Endothelial cell (in vitro differentiated cells): ENCODE data around the gene CDK5RAP3. TPM values are rescaled to one million over a fixed set of nuclear protein-coding genes. Genes with fewer than 3 reads are reported as not detected.

Experiments used
- DNase-seq: peaks from one replicate; pipeline ENCODE4 v3.0.0; 2021; ENCODE audit warnings: low spot score
- H3K27ac Mint-ChIP-seq: one replicate; pipeline ENCODE4 v1.8.0; 2021; ENCODE audit warnings: mixed read lengths, inconsistent platforms; ENCODE audit not compliant: unreplicated experiment
- H3K27me3 Mint-ChIP-seq: one replicate; pipeline ENCODE4 v1.8.0; 2021; ENCODE audit warnings: mild to moderate bottlenecking, moderate library complexity, mixed read lengths, inconsistent platforms; ENCODE audit not compliant: unreplicated experiment
- H3K36me3 Mint-ChIP-seq: one replicate; pipeline ENCODE4 v1.8.0; 2021; ENCODE audit warnings: mild to moderate bottlenecking, low read depth, mixed read lengths, inconsistent platforms; ENCODE audit not compliant: unreplicated experiment
- H3K4me1 Mint-ChIP-seq: one replicate; pipeline ENCODE4 v1.8.0; 2021; ENCODE audit warnings: mild to moderate bottlenecking, mixed read lengths, inconsistent platforms; ENCODE audit not compliant: unreplicated experiment
- H3K4me3 Mint-ChIP-seq: one replicate; pipeline ENCODE4 v1.8.0; 2021; ENCODE audit warnings: mild to moderate bottlenecking, mixed read lengths, inconsistent platforms; ENCODE audit not compliant: unreplicated experiment
- H3K9me3 Mint-ChIP-seq: one replicate; pipeline ENCODE4 v1.8.0; 2021; ENCODE audit warnings: mixed read lengths, inconsistent platforms; ENCODE audit not compliant: unreplicated experiment
- CTCF ChIP-seq: fragments of 200-600 bp; sonication (generic); IDR thresholded peaks from one replicate; pipeline ENCODE4 v1.5.0; 2021; ENCODE audit warnings: antibody characterized with exemption; ENCODE audit not compliant: unreplicated experiment
- total RNA-seq: library from RNA; stranded (reverse); fragmentation: NEBNext Ultra II Directional; extraction: Animal tissue kit (Norgen Biotek cat#: 25700); gene quantifications from one replicate; pipeline ENCODE4 v1.2.1, GENCODE V29; 2021; ENCODE audit not compliant: unreplicated experiment

CDK5RAP3 gene
- total RNA-seq, 1 donor from 2014 or later, result 156 TPM

GRCh38 chr17:47945080-47945479 lies 25.8 kb upstream of the CDK5RAP3 start:
- peaks cover 4% of the 10 kb centered on the region for H3K36me3 Mint-ChIP-seq
- DNase-seq, result no peak
- no peak overlapping the region for H3K4me3 Mint-ChIP-seq
- TF ChIP-seq CTCF, result no peak
- H3K27ac Mint-ChIP-seq, result no peak overlapping the region
- no peaks in the 10 kb centered on the region for H3K9me3 Mint-ChIP-seq
- peaks cover 14% of the 10 kb centered on the region for H3K27me3 Mint-ChIP-seq
- H3K4me1 Mint-ChIP-seq, result peaks cover 23% of the 10 kb centered on the region

- Mint-ChIP-seq H3K27ac (no peak overlapping the region), H3K36me3 (peaks cover 4% of the 10 kb centered on the region), H3K4me3 (no peak overlapping the region), H3K9me3 (no peaks in the 10 kb centered on the region), H3K4me1 (peaks cover 22% of the 10 kb centered on the region), H3K27me3 (peaks cover 10% of the 10 kb centered on the region)
- DNase-seq, result no peak
- no peak for TF ChIP-seq CTCF
These were observed 25.1 kb upstream of the CDK5RAP3 start for GRCh38 chr17:47945529-47946508.

- H3K4me1 Mint-ChIP-seq, result peaks cover 18% of the 10 kb centered on the region
- no peak for TF ChIP-seq CTCF
- peaks cover 7% of the 10 kb centered on the region for H3K27me3 Mint-ChIP-seq
- H3K27ac Mint-ChIP-seq, result no peak overlapping the region
- H3K36me3 Mint-ChIP-seq, result peaks cover 4% of the 10 kb centered on the region
- H3K9me3 Mint-ChIP-seq, result no peaks in the 10 kb centered on the region
- DNase-seq, result no peak
- H3K4me3 Mint-ChIP-seq, result no peak overlapping the region
These were observed 24.4 kb upstream of the CDK5RAP3 start for GRCh38 chr17:47946516-47946915.

GRCh38 chr17:47946929-47947397 lies 23.9 kb upstream of the CDK5RAP3 start:
- Mint-ChIP-seq H3K27ac (no peak overlapping the region), H3K4me3 (no peak overlapping the region), H3K36me3 (peaks cover 4% of the 10 kb centered on the region), H3K4me1 (peaks cover 16% of the 10 kb centered on the region), H3K27me3 (peaks cover 7% of the 10 kb centered on the region), H3K9me3 (no peaks in the 10 kb centered on the region)
- peak; percentile 70 for DNase-seq
- peak; percentile 88 for TF ChIP-seq CTCF

GRCh38 chr17:47948706-47949196 lies 22.2 kb upstream of the CDK5RAP3 start:
- Mint-ChIP-seq H3K4me3 (peak overlapping the region; percentile 20), H3K36me3 (peaks cover 4% of the 10 kb centered on the region), H3K27me3 (peaks cover 8% of the 10 kb centered on the region), H3K4me1 (peaks cover 10% of the 10 kb centered on the region), H3K9me3 (no peaks in the 10 kb centered on the region), H3K27ac (no peak overlapping the region)
- DNase-seq, result no peak
- TF ChIP-seq CTCF, result no peak
